Hepatocyte (in vitro differentiated cells): ENCODE data around the gene WDFY4. TPM values are rescaled to one million over a fixed set of nuclear protein-coding genes. Genes with fewer than 3 reads are reported as not detected.

Experiments
- DNase-seq: peaks from one replicate; pipeline ENCODE4 v3.0.0-alpha.2; 2016; ENCODE audit warnings: low spot score
- H2AFZ ChIP-seq: fragments of 200-600 bp; sonication (generic); 2 replicates; pipeline ENCODE4 v1.6.0; 2016; ENCODE audit warnings: antibody characterized with exemption, mild to moderate bottlenecking
- H3K27ac ChIP-seq: fragments of 200-600 bp; sonication (generic); 2 replicates; pipeline ENCODE4 v1.5.1; 2016; ENCODE audit warnings: mild to moderate bottlenecking
- H3K27me3 ChIP-seq: fragments of 200-600 bp; sonication (generic); 2 replicates; pipeline ENCODE4 v1.6.1; 2016
- H3K36me3 ChIP-seq: fragments of 200-600 bp; sonication (generic); replicated peaks from 2 replicates; pipeline ENCODE4 v1.5.1; 2016; ENCODE audit warnings: low read depth; ENCODE audit not compliant: insufficient read depth
- H3K4me1 ChIP-seq: fragments of 200-600 bp; sonication (generic); 2 replicates; pipeline ENCODE4 v1.5.1; 2016; ENCODE audit warnings: mild to moderate bottlenecking, moderate library complexity; ENCODE audit not compliant: insufficient read depth
- H3K4me2 ChIP-seq: fragments of 200-600 bp; sonication (generic); 2 replicates; pipeline ENCODE4 v1.6.0; 2016
- H3K4me3 ChIP-seq: fragments of 200-600 bp; sonication (generic); 2 replicates; pipeline ENCODE4 v1.5.1; 2016; ENCODE audit warnings: mild to moderate bottlenecking
- H3K79me2 ChIP-seq: fragments of 200-600 bp; sonication (generic); 2 replicates; pipeline ENCODE4 v1.6.0; 2017; ENCODE audit warnings: mild to moderate bottlenecking
- H3K9me2 ChIP-seq: fragments of 200-600 bp; sonication (generic); replicated peaks from 2 replicates; pipeline ENCODE4 v1.6.0; 2017; ENCODE audit warnings: mild to moderate bottlenecking; ENCODE audit not compliant: insufficient read depth
- H3K9me3 ChIP-seq: fragments of 200-600 bp; sonication (generic); 2 replicates; pipeline ENCODE4 v1.5.1; 2016; ENCODE audit warnings: low read depth, mild to moderate bottlenecking
- H4K20me1 ChIP-seq: fragments of 200-600 bp; sonication (generic); 2 replicates; pipeline ENCODE4 v1.6.0; 2016; ENCODE audit warnings: mild to moderate bottlenecking; ENCODE audit not compliant: insufficient read depth, poor library complexity, severe bottlenecking
- CTCF ChIP-seq: fragments of 200-600 bp; sonication (generic); IDR thresholded peaks from 2 replicates; pipeline ENCODE4 v1.5.1; 2016; ENCODE audit warnings: antibody characterized with exemption, mild to moderate bottlenecking; ENCODE audit not compliant: poor library complexity
- EZH2 ChIP-seq: fragments of 200-600 bp; sonication (generic); IDR thresholded peaks from 2 replicates; pipeline ENCODE4 v1.6.1; 2016; ENCODE audit warnings: antibody characterized with exemption, mild to moderate bottlenecking, borderline replicate concordance
- EZH2phosphoT487 ChIP-seq: fragments of 200-600 bp; sonication (generic); IDR thresholded peaks from one replicate; pipeline ENCODE4 v1.6.1; 2018; ENCODE audit warnings: antibody characterized with exemption, mild to moderate bottlenecking, low read depth, moderate library complexity; ENCODE audit not compliant: unreplicated experiment, severe bottlenecking
- WGBS: methylation state at CpG from one replicate; pipeline ENCODE4 v1.1.6; 2016; ENCODE audit warnings: low lambda C conversion rate; ENCODE audit errors: missing lambda C conversion rate; 5-methylcytosine and 5-hydroxymethylcytosine counted together
- polyA plus RNA-seq: library from polyadenylated mRNA; unstranded; fragments of >200 nt; fragmentation: Nextera tagmentation; extraction: Ambion mirVana; gene quantifications from 2 replicates; pipeline ENCODE4 v1.2.1, GENCODE V29; 2016
- total RNA-seq: library from RNA; depleted of rRNA; stranded (reverse); fragments of >200 nt; gene quantifications from 2 replicates; pipeline ENCODE4 v1.2.3, GENCODE V29; 2014

WDFY4 gene
- total and polyA plus RNA-seq, 2 experiments from 2014 or later: 0.43 to 0.91 TPM

- no peak for TF ChIP-seq EZH2
- TF ChIP-seq EZH2phosphoT487: no peak
- no peak for TF ChIP-seq CTCF
Measured at GRCh38 chr10:48656914-48657305, 27.8 kb upstream of the WDFY4 start.

DNA sequence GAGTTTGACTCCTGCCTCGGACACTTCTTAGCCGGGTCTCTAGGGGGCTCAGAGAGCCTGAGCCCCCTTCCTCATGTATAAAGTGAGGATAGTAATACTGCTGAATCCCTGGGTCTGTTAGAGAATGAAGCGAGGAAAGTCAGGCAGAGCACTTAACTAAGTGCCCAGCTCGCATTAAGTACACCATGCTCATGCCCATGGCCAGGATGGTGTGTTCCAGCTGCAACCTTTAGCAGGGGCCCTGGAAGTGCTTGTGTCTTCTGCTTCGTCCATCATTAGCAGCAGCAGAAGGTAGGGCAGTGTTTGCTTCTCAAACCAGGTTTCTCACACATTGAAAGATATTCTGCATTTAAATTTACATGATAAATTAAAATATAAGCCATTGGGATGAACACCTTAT is 27.3 kb upstream of the WDFY4 start:
- no peak overlapping the region for H3K4me2 ChIP-seq
- H3K27me3 ChIP-seq: peaks cover 12% of the 10 kb centered on the region
- no peak for DNase-seq
- peaks cover 5% of the 10 kb centered on the region for H3K4me1 ChIP-seq
- H3K9me2 ChIP-seq: no peaks in the 10 kb centered on the region
- WGBS: 67% methylated on average over 3 of the region's 5 CpGs
- H3K4me3 ChIP-seq: no peak overlapping the region
- TF ChIP-seq EZH2 (no peak), EZH2phosphoT487 (no peak), CTCF (no peak)
- H3K9me3 ChIP-seq: no peaks in the 10 kb centered on the region
- H3K79me2 ChIP-seq: no peaks in the 10 kb centered on the region
- H3K36me3 ChIP-seq: no peaks in the 10 kb centered on the region
- no peak overlapping the region for H2AFZ ChIP-seq
- no peak overlapping the region for H3K27ac ChIP-seq
- no peaks in the 10 kb centered on the region for H4K20me1 ChIP-seq

More at GRCh38 chr10:48656914-48657305, 27.8 kb upstream of the WDFY4 start:
- no peaks in the 10 kb centered on the region for H3K79me2 ChIP-seq
- DNase-seq: no peak
- H3K27ac ChIP-seq: no peak overlapping the region
- H3K4me2 ChIP-seq: peak overlapping the region; percentile 98
- no peaks in the 10 kb centered on the region for H3K9me2 ChIP-seq
- peaks cover 12% of the 10 kb centered on the region for H3K27me3 ChIP-seq
- no peaks in the 10 kb centered on the region for H3K9me3 ChIP-seq
- peak overlapping the region; percentile 79 for H2AFZ ChIP-seq
- peak overlapping the region; percentile 60 for H3K4me3 ChIP-seq
- H3K36me3 ChIP-seq: no peaks in the 10 kb centered on the region
- H3K4me1 ChIP-seq: peaks cover 5% of the 10 kb centered on the region
- no peaks in the 10 kb centered on the region for H4K20me1 ChIP-seq
- 75% methylated on average over 10 of the region's 10 CpGs for WGBS

GRCh38 chr10:48658243-48658974 is 26.3 kb upstream of the WDFY4 start:
- Histone ChIP-seq H3K9me2 (no peaks in the 10 kb centered on the region), H3K27ac (no peak overlapping the region), H4K20me1 (no peaks in the 10 kb centered on the region), H3K27me3 (peaks cover 9% of the 10 kb centered on the region), H3K4me3 (no peak overlapping the region), H2AFZ (no peak overlapping the region), H3K9me3 (no peaks in the 10 kb centered on the region), H3K4me2 (no peak overlapping the region), H3K4me1 (peaks cover 5% of the 10 kb centered on the region), H3K79me2 (no peaks in the 10 kb centered on the region), H3K36me3 (no peaks in the 10 kb centered on the region)
- TF ChIP-seq CTCF (peak; percentile 89), EZH2 (no peak), EZH2phosphoT487 (no peak)
- DNase-seq: peak; percentile 86
- WGBS: 41% methylated on average over 19 of the region's 19 CpGs
